HepG2 (cell line): ENCODE results near the gene KLF7. TPM values are rescaled to one million over a fixed set of nuclear protein-coding genes. Genes with fewer than 3 reads are reported as not detected.

Experiments used
- ATF1 ChIP-seq: IDR thresholded peaks from 2 replicates; pipeline ENCODE4 v1.6.1; 2016; ENCODE audit warnings: mild to moderate bottlenecking, control low read depth
- CBFB ChIP-seq: sonication (generic); formaldehyde crosslinking; IDR thresholded peaks from 2 replicates; pipeline ENCODE4 v1.4.0; 2020; ENCODE audit warnings: missing genetic modification reagents
- IKZF1 ChIP-seq: fragments of 450-650 bp; IDR thresholded peaks from 2 replicates; pipeline ENCODE4 v1.7.1; 2016
- MXI1 ChIP-seq: IDR thresholded peaks from 3 replicates; pipeline ENCODE4 v1.6.1; 2012; ENCODE audit warnings: low read depth, low read length, inconsistent platforms, borderline replicate concordance
- MYNN ChIP-seq: sonication (generic); formaldehyde crosslinking; IDR thresholded peaks from 2 replicates; pipeline ENCODE4 v1.4.0; 2020; ENCODE audit warnings: mild to moderate bottlenecking, low read depth, missing genetic modification reagents
- NFATC3 ChIP-seq: sonication (generic); formaldehyde crosslinking; IDR thresholded peaks from 2 replicates; pipeline ENCODE4 v1.5.1; 2020; ENCODE audit warnings: mild to moderate bottlenecking, missing genetic modification reagents
- POGK ChIP-seq: sonication (generic); formaldehyde crosslinking; conservative IDR thresholded peaks from 2 replicates; pipeline ENCODE4 v1.8.0; 2022; ENCODE audit warnings: mild to moderate bottlenecking, moderate library complexity, missing genetic modification reagents
- RFXAP ChIP-seq: sonication (generic); formaldehyde crosslinking; IDR thresholded peaks from 2 replicates; pipeline ENCODE4 v1.4.0; 2020; ENCODE audit warnings: missing genetic modification reagents, borderline replicate concordance
- TBX3 ChIP-seq: fragments of 450-650 bp; IDR thresholded peaks from 2 replicates; pipeline ENCODE4 v1.6.1; 2017; ENCODE audit warnings: antibody characterized with exemption, mild to moderate bottlenecking, inconsistent platforms, borderline replicate concordance
- ZBTB44 ChIP-seq: sonication (generic); formaldehyde crosslinking; IDR thresholded peaks from 2 replicates; pipeline ENCODE4 v1.4.0; 2020; ENCODE audit warnings: missing genetic modification reagents
- ZFP62 ChIP-seq: sonication (generic); formaldehyde crosslinking; IDR thresholded peaks from 2 replicates; pipeline ENCODE4 v1.4.0; 2020; ENCODE audit warnings: missing genetic modification reagents
- ZNF24 ChIP-seq: fragments of 450-650 bp; IDR thresholded peaks from 2 replicates; pipeline ENCODE4 v1.6.1; 2017; ENCODE audit warnings: antibody characterized with exemption, mild to moderate bottlenecking
- ZNF30 ChIP-seq: sonication (generic); formaldehyde crosslinking; IDR thresholded peaks from 2 replicates; pipeline ENCODE4 v1.5.0; 2020; ENCODE audit warnings: mild to moderate bottlenecking, missing genetic modification reagents
- ZNF580 ChIP-seq: IDR thresholded peaks from 2 replicates; pipeline ENCODE4 v1.6.1; 2016; ENCODE audit warnings: low read depth, borderline replicate concordance
- ZNF841 ChIP-seq: sonication (generic); formaldehyde crosslinking; IDR thresholded peaks from 2 replicates; pipeline ENCODE4 v1.8.1; 2023; ENCODE audit warnings: missing genetic modification reagents, borderline replicate concordance
- polyA plus RNA-seq, 8 experiments: library from polyadenylated mRNA; depleted of rRNA in 3 of 8; stranded (reverse) in 7 of 8; unstranded in 1 of 8; fragments of >200 nt; fragmentation: Illumina TruSeq in 4 of 8; extraction: Trizol in 4 of 8; gene quantifications; 2 replicates each; pipeline versions ENCODE4 v1.2.1 to v1.2.3, GENCODE V29; 2011 to 2016; ENCODE audit warnings: low read depth in 4 of 8, missing spikeins in 1 of 8, mixed read lengths in 1 of 8; ENCODE audit not compliant: insufficient read depth in 1 of 8
- total RNA-seq, 5 experiments: library from RNA; depleted of rRNA; stranded (reverse); fragments of >200 nt; fragmentation: Illumina TruSeq; extraction: Trizol; gene quantifications; 2 replicates each; pipeline ENCODE4 v1.2.3, GENCODE V29; 2016; ENCODE audit warnings: low read depth in 1 of 5
- TF ChIP-seq, protein P1 (sequence below): sonication (generic); formaldehyde crosslinking; IDR thresholded peaks from 2 replicates; pipeline ENCODE4 v1.5.0; 2020; ENCODE audit warnings: mild to moderate bottlenecking, missing genetic modification reagents, borderline replicate concordance
- TF ChIP-seq, protein P2 (sequence below): sonication (generic); formaldehyde crosslinking; IDR thresholded peaks from 2 replicates; pipeline ENCODE4 v1.5.0; 2020; ENCODE audit warnings: missing genetic modification reagents, mild to moderate bottlenecking, borderline replicate concordance

KLF7 gene
- total and polyA plus RNA-seq, 2 of the 13 experiments (the other 11 are each of a cell fraction or from before 2014, with no cell fraction given) = 2.6 to 5.4 TPM

DNA sequence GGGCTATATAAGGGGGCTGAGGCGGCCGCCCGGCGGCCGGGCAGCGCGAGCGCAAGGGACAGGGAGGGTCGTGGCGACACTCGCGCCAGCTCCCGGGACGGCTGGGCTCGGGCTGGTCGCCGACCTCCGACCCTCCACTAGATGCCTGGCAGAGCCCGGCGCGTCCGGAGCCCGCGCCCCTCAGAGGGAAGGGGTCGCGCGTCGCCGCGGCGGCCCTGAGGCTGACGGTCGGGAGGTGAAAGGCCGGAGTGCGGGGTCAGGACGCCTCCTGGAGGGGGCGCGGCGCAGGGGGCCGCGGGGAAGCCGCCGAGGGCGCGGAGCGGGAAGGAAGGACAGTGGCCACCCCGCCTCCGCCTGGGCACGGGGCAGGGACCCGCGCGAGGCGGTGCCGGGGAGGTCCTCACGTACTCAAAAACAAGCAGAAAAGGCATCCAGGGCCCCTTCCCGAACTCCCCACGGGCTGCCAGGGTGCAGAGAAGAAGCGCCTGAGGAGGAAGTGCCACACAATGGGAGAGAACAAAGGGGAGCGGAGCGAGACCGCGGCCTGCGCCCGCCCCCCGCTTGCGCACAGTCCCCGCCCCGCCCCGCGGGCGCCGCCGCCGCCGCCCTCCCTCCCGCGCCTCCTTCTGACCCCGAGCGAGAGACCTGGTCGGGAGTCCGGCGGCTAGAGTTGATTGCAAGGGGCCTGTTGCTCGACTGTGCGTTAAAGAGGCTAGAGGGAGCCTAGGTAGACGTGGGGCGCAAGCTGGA is 776 bp upstream of the KLF7 start (continued):
- TF ChIP-seq ZFP62 (no peak), ATF1 (CRISPR knock-in tag) (no peak), ZNF24 (no peak), ZNF841 (CRISPR knock-in tag) (0 out of 2 replicates have a peak, but pooled peaks have one; percentile 2), POGK (CRISPR knock-in tag) (peak; percentile 86; the same call in 1 of the 2 replicates), TBX3 (no peak), IKZF1 (no peak), NFATC3 (CRISPR knock-in tag) (no peak), CBFB (CRISPR knock-in tag) (no peak), ZNF580 (peak; percentile 35; the same call in 1 of the 2 replicates), MYNN (CRISPR knock-in tag) (no peak), ZBTB44 (CRISPR knock-in tag) (no peak), MXI1 (0 out of 3 replicates have a peak, but pooled peaks have one; percentile 45), RFXAP (CRISPR knock-in tag) (no peak), ZNF30 (no peak)
- TF ChIP-seq, protein P1, sequence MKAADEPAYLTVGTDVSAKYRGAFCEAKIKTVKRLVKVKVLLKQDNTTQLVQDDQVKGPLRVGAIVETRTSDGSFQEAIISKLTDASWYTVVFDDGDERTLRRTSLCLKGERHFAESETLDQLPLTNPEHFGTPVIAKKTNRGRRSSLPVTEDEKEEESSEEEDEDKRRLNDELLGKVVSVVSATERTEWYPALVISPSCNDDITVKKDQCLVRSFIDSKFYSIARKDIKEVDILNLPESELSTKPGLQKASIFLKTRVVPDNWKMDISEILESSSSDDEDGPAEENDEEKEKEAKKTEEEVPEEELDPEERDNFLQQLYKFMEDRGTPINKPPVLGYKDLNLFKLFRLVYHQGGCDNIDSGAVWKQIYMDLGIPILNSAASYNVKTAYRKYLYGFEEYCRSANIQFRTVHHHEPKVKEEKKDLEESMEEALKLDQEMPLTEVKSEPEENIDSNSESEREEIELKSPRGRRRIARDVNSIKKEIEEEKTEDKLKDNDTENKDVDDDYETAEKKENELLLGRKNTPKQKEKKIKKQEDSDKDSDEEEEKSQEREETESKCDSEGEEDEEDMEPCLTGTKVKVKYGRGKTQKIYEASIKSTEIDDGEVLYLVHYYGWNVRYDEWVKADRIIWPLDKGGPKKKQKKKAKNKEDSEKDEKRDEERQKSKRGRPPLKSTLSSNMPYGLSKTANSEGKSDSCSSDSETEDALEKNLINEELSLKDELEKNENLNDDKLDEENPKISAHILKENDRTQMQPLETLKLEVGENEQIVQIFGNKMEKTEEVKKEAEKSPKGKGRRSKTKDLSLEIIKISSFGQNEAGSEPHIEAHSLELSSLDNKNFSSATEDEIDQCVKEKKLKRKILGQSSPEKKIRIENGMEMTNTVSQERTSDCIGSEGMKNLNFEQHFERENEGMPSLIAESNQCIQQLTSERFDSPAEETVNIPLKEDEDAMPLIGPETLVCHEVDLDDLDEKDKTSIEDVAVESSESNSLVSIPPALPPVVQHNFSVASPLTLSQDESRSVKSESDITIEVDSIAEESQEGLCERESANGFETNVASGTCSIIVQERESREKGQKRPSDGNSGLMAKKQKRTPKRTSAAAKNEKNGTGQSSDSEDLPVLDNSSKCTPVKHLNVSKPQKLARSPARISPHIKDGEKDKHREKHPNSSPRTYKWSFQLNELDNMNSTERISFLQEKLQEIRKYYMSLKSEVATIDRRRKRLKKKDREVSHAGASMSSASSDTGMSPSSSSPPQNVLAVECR (CRISPR knock-in tag) = no peak; the same call in 1 of the 2 replicates
- TF ChIP-seq, protein P2, sequence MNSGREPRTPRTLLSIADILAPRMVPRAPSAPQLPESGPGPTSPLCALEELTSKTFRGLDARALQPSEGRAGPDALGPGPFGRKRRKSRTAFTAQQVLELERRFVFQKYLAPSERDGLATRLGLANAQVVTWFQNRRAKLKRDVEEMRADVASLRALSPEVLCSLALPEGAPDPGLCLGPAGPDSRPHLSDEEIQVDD (CRISPR knock-in tag) = no peak
